M059J (cell line): ENCODE measurements around the gene DAGLB. TPM values are rescaled to one million over a fixed set of nuclear protein-coding genes. Genes with fewer than 3 reads are reported as not detected.
"Not testable (repeated sequence)": the region's sequence is repeated elsewhere in the genome, so short reads cannot be mapped to it uniquely, and the experiment has no call there.

ENCODE experiments used
- DNase-seq: peaks from one replicate; pipeline ENCODE4 v3.0.0-alpha.2; 2012; ENCODE audit warnings: low read depth
- total RNA-seq: library from RNA; depleted of rRNA; stranded (reverse); fragments of >200 nt; shearing (Covaris generic); gene quantifications from 2 replicates; pipeline ENCODE4 v1.2.3, GENCODE V29; 2014

Gene DAGLB
- total RNA-seq, 1 experiment from 2014 or later: 44.6 TPM

DNA sequence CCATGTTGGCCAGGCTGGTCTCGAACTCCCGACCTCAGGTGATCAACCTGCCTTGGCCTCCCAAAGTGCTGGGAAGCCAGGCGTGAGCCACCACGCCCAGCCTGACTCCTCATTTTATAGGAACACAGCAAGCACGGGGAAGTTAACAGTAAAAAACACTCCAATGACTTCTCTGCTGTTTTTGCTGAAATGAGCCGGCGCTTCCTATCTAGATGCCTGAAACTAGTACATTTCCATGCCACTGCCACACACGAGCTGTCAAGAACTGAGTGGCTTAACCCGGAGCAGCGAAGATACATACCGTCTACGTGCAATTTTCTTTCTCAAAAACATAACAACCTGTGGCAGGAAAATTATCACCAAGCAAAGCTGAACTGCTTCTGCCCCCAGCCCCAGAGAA, 16.8 kb downstream of the DAGLB start:
- DNase-seq: no peak

DNA sequence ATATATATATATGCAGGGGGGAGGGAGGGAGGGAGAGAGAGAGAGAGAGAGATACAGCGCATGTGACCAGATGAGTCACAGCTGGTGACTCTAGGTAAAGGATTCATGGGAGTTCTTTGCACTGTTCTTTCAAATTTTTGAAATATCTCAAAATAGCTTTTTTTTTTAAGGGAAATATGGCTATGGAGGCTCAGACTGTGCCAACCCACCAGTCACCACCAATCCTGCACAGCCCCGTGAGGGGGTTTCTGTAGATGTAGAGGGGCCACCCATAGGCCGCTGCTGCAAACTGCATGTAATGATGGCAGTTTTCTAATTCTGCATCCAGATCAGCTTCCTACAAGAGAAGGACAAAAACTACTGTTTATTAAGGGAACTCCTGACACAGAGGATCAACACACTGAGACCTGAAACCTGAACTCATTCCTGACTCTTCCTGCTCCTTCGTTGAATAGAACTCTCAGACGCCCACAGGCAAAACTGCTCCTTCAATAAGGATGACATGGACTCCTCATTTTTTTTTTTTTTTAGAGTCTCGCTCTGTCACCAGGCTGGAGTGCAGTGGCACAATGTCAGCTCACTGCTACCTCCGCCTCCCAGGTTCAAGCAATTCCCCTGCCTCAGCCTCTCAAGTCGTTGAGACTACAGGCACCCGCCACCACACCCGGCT, 17.3 kb downstream of the DAGLB start:
- DNase-seq: peak; percentile 41

DNA sequence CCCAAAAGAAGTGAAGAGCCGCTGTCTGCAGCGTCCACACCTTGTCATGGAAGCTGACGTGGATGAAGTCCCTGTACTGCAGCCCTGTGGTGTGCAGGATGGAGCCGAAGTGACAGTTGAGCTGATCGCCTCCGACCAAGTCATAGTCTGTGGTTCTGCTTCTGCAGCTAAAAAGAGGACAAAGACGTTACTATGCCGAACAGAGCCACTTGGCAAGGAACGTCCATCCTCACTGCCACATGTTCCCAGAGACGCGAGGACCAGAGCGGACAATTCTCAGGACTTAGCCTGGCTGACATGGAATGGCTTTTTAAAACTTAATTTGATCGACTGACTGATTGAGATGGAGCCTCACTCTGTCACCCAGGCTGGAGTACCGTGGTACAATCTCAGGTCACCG, 21.8 kb downstream of the DAGLB start:
- DNase-seq: no peak

DNA sequence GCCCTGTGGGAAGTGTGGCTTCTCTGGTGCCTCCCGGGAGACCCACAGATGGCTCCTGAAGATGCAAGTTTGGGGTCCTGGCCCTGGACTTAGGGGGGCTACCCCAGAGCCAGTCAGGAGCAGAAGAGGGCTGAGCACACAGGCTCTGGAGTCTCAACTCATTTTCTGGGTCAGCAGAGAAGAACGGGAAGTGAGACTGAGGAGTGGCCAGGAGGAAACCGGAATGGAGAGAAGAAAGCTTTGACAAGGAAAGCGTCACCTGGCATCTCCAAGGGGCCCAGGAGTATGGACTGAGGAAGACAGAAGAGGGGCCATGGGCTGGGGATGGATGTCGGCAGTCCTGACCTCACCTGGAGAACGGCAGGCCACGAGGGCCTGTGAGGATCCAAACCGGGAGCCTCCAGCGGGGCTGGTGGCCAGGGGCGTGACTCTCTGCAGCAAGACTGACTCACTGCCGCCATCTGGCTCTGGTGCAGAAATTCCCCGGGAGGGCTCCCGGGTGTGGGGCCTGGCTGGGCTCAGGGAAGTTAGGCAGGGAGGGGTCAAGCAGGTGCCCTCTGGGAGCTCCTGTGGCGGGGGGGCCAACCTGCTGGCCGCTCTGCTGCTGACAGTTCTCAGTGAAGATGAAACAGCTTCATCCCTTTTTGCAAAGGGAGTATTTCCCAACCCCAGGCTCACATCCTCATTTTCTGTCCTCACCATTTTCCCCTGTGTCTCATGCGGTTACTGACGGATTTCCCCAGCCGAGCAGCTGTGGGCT, 23.6 kb downstream of the DAGLB start:
- DNase-seq: no peak

DNA sequence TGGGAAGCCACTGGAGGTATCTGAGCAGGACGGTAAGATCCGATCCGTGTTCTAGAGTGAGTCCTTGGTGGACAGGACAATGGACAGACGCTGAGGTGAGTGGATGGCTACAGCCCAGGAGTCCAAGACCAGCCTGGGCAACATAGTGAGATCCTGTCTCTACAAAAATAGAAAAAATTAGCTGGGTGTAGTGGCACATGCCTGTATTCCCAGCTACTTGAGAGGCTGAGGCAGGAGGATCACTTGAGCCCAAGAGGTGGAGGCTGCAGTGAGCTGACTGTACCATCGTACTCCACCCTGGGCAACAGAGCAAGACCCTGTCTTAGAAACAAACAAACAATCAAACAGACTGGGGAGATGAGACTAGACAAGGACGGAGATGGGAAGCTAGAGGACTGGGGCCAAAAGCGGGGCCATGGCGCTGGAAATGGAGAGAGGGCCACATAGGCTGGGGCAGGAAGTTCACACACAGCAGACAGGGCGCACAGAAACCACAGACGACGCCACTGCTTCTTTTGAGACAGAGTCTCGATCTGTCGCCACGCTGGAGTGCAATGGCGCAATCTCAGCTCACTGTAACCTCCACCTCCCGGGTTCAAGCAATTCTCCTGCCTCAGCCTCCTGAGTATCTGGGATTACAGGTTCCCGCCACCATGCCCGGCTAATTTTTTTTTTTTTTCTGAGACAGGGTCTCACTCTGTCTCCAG, 24.7 kb downstream of the DAGLB start:
- DNase-seq: no peak

DNA sequence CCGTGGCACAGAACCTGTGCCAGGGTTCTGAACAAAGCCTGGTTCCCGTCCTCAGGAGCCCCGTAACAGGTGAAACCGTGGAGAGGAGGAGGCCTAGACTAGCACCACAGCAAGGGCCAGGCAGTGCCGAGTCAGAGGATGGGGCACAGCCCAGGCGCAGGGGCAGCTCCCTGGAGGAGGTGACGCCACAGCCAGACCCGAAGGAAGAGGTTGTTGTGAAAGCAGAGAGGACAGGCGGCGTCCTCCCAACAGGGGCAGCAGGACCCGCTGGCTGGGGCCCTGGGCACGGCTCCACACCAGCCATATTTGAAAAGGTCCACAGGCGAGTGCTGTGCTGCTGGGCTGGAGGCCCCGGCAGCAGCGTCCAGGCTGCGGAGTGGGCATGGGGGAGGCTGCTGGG, 25.7 kb downstream of the DAGLB start:
- DNase-seq: no peak

DNA sequence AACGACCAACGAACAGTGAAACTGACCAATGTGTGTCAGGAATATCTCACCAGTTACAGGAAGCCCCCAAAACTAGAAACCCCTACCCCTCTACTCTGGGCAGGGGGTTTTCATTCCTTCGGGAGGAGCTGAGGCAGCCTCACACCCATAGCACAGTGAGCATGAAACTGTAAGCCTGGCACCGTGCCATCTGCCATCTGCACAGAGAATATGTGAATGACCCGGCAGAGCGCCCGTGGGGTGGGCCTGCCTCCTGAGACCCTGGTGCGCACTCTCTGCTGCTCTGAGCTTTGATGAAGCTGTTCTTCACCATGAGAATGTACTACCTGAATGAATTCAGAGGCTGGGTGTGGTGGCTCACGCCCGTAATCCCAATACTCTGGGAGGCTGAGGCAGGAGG, 27.1 kb downstream of the DAGLB start:
- DNase-seq: no peak

DNA sequence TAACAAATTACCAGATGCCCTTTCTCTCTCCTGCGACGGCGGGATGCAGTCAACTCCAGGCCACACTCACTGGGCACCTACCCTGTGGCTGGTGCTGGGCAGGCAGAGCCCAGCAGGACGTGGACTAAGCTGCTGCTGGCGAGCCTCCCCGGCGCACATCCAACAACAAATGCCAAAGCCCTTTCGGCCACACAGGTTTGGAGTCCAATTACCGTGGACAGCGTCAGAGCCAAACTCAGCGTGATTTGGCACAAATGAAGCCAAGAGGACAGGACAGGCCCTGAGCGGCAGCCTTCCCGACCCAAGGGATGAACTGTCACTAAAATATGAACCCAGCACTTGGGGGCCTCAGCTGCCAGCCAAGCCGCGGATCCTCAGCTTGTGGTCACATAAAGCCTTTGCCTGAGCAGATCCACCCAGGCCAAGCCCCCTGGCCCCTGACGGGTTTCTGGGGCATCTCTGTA, 28.4 kb downstream of the DAGLB start:
- DNase-seq: peak; percentile 88

DNA sequence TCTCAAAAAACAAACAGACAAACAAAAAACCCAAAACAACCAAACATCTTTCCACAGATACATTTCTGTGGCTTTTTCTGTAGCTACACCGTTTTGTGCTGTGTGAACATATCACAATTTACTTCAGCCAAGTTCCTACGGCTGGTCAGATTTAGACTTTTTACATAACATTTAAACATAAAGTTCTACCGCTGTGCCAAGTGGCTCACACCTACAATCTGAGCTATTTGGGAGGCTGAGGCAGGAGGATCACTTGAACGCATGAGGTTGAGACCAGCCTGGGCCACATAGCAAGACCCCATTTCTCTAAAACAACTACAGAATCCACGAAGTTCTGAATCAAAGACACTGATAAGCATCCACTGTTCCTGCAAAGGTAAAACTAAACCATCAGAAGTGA, 30.3 kb downstream of the DAGLB start:
- DNase-seq: no peak

DNA sequence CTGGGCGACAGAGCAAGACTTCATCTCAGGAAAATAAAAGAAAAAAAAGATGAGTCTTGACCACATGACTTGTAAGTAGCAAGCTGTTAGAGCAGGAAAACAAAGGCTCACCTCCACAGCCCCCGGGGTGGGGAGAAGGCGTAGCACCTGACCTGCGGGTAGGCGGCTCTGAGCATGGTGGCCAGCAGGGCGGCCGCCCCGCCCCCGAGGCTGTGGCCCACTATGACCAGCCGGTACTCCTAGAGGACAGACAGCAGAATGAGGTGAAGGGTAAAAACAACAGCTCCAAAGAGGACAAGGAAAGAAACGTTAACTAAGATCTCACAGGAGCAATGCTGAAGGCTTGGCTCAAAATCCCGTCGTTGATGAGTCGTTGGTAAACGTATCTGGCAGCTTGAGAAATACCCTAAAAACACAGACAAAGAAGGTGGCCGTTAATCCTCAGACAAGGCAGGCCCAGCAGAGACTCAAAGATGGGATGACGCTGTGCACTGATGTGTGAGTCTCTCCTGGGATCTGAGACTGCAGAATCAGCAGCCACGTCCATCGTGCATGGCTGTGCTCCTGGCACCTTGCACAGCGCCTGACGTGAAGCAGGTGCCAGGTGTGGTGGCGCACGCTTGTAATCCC, 31.1 kb downstream of the DAGLB start:
- DNase-seq: no peak

DNA sequence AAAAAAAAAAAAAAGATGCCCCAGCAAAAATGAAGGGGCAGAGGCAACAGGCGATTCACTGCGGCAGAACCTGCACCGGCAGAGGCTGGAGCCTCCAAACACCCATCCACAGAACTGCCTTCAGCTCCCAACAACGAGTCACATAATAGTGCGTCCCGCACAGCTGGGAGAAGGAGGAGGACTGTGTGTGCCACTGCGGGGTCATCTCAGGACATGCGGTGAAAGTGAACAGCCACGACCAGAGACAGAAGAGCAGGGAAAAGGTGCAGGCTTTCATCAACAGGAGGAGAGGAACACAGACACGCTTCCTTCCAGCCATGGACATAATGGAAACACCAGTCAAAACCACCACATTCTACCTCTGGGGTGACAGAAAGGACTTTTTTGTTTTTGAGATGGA, 34.1 kb downstream of the DAGLB start:
- DNase-seq: no peak

DNA sequence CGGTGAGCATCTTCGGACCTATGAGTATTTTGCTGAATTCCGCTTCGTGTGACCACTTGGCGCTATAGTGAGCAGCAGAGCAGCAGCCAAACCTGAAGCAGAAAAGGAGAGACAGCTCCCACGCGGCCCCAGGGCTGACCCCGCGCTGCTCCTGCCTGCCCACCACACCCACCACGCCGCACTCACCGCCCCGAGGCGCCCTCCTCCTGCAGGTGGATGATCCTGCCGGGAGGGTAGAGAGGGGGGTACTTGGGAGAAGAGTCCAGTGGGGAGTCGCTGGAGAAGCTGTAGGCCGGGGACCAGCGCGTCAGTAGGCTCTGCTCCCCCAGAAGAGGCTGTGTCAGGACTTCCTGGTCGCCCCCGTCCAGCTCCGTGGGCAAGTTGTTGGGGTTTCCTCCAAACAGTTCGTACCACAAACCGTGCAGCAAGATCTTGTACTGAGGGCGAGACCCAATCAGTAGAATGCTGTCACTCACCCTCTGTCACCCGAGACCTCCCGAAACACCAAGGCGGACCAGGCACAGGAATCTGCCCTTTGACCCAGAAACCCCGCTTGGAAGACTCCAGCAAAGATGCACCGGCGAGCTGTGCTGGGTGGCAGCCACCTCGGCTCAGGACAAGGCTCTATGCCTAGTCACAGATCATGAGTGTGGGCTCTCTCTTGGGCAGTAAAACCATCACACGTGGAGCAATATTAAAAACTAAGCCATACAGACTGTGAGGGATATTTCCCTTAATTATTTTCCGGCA, 37.6 kb downstream of the DAGLB start:
- no peak for DNase-seq

DNA sequence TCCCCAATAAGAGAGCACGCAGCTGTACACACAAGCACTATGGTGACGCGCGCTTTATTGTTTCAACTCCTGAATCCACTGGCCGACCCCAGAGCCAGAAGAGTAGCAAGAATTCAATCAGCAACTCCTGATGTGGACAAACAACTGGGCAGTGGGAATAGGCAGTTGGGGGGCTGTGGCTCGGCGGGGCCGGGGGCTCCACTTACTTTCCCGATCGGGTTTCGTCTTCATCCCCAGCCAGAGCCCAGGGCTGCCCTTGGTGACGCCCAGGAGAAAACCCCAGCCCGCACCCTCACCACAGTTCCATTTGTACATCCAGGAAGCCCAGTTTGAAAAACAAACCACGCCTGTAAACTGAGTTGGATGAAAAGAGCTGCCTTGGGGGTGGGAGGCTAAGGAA, 38.7 kb downstream of the DAGLB start:
- no peak for DNase-seq

DNA sequence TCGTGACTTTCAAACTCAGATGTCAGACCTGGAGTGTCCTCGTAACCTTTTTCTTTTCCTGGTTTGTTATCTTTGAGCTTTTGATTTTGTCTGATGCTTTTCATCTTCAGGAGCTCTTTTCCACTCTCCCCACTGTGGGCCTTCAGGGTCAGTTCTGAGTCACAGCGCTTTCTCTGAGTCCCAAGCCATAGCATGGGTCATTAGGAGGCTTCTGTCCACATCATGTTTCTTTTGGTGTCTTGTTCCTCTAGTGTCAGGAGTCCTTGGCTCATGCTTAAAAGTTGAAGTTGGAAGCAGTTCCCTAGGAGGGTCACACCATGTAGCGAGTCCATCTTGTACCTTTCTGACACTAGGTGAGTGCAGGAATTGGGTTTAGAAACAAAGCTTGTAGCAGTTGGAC, 40.3 kb downstream of the DAGLB start:
- peak; percentile 32 for DNase-seq

DNA sequence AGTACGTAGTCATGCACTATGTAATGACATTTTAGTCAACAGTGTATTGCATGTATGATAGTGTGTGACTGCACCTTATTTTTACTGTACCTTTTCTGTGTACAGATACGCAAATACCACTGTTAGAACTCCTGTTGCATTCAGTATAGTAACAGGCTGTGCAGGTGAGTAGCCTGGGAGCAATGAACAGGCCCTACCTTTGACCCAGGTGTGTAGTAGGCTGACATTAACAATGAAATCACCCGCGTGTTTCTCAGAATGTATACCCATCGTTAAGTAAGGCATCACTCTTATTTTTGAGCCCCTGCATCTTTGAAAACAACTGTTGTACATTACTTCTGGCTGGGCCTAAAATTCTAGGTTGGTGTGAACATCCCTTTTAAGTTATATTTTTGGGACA, 41.6 kb downstream of the DAGLB start:
- no peak for DNase-seq

DNA sequence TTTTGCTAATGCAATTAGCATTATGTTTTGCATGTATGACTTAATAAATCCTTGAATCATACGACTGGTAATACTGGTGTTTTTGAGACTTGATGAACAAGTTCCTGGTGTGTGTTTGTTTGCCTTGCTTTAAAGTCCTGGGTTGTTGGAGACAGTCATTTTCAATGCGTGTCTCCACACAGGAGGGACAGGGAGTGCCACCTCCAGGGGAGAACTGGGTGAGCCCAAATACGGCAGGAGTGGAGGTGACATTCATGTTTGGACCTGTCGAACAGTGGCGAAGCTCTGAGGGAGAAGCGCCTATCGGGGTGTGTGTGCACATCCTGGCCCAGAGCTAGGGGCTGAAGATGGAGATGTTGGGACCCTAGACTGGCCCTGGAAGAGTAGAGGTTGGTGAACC, 43.8 kb downstream of the DAGLB start:
- no peak for DNase-seq

DNA sequence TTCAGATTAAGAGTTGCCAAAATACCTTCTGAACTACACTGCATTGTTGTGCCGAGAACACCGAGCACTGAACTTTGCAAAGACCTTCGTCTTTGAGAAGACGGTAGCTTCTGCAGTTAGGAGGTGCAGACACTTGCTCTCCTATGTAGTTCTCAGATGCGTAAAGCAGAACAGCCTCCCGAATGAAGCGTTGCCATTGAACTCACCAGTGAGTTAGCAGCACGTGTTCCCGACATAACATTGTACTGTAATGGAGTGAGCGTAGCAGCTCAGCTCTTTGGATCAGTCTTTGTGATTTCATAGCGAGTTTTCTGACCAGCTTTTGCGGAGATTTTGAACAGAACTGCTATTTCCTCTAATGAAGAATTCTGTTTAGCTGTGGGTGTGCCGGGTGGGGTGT, 45.0 kb downstream of the DAGLB start:
- DNase-seq: no peak

DNA sequence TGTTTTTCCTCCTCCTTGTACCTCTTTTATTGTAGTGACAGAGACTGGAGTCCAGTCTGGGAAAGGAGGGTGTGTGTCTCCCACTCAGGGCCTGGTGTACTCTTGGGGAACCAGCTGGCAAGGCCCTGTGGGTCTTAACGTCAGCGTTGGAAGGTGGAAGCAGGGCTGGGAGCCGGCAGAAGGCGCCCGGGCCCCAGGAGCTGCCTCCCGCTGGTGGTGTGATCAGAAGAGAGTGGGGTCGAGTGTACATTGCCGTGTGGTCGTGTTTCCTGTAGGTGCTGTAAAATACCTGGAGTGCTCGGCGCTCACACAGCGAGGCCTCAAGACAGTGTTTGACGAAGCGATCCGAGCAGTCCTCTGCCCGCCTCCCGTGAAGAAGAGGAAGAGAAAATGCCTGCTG, 45.7 kb downstream of the DAGLB start:
- no peak for DNase-seq

DNA sequence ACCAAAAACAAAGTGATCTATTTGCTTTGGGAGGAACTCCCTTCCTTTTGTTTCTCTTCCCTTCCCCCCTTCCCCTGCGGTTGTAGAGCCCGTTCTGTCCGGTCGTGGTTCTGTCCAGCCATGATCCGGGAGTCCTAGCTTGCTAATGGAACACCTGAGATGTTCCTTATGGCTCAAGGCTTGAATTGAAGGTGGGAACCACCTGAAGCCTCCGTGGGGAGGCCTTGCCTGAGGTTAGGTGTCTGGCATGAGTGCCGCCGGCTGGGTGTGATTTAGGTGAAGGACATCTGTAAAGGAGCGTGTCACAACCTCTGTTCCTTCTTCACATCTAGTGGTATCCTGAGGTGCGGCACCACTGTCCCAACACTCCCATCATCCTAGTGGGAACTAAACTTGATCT, 46.2 kb downstream of the DAGLB start:
- DNase-seq: no peak

DNA sequence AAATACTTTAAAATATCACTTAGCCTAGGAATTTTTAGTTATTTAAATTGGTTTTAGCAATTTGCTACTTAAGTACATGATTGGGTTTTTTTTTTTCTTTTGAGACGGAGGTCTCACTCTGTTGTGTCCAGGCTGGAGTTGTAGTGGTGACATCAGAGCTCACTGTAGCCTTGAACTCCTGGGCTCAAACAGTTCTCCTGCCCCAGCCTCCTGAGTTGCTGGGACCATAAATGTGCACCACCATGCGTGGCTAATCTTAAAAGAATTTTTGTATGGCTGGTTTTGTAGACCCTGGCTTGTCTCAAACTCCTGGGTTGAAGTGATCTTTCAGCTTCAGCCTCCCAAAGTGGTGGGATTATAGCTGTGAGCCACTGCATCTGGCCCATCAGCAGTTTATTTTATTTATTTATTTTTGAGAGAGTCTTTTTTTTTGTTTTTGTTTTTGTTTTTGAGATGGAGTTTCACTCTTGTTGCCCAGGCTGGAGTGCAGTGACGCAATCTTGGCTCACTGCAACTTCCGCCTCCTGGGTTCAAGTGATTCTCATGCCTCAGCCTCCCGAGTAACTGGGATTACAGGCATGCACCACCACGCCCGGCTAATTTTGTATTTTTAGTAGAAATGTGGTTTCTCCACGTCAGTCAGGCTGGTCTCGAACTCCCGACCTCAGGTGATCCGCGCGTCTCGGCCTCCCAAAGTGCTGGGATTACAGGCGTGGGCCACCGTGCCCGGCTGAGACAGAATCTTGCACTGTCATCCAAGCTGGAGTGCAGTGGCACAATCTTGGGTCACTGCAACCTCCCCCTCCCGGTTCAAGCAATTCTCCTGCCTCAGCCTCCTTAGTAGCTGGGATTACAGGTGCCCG, 47.3 kb downstream of the DAGLB start:
- DNase-seq: not testable (repeated sequence)

DNA sequence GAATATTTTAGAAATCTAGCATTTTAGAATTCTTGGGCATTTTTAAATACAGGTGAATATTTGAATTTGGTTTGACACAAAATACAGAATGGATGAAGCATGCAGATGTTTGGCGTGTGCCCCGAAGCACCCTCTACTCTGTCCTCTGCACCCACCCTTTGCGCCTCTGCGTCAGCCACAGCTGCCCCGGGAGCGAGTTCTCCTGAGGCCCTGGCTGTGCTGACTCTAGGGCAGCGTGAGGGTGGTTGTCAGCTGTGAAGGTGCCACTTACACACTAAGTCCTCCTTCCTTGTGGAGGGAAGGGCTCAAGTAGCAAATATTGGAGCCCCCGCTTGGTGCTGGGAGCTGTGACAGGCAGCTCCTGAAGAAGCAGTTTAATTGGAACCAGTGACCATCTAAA, 48.4 kb downstream of the DAGLB start:
- DNase-seq: no peak
